Peyer's patch (tissue), 4 donors: ENCODE measurements around the gene HBA2.

Source experiments
- POLR2A ChIP-seq, 2 donors: fragments of 450-650 bp; IDR thresholded peaks; one replicate each; pipeline ENCODE4 v1.5.1; 2017; ENCODE audit warnings: antibody characterized with exemption in 2 of 2, mild to moderate bottlenecking in 2 of 2, moderate library complexity in 2 of 2
- TF ChIP-seq, protein P1 (sequence below), 6 experiments: fragments of 450-650 bp in 4 of 6; fragments of 200-600 bp in 2 of 6; sonication (generic) in 1 of 6; IDR thresholded peaks; one replicate each; pipeline ENCODE4 v1.5.1; 2017 to 2019; ENCODE audit warnings: antibody characterized with exemption in 6 of 6, mild to moderate bottlenecking in 3 of 6, moderate library complexity in 1 of 6

GRCh38 chr16:191831-192230 lies 19.2 kb downstream of the HBA2 start:
- TF ChIP-seq, protein P1, sequence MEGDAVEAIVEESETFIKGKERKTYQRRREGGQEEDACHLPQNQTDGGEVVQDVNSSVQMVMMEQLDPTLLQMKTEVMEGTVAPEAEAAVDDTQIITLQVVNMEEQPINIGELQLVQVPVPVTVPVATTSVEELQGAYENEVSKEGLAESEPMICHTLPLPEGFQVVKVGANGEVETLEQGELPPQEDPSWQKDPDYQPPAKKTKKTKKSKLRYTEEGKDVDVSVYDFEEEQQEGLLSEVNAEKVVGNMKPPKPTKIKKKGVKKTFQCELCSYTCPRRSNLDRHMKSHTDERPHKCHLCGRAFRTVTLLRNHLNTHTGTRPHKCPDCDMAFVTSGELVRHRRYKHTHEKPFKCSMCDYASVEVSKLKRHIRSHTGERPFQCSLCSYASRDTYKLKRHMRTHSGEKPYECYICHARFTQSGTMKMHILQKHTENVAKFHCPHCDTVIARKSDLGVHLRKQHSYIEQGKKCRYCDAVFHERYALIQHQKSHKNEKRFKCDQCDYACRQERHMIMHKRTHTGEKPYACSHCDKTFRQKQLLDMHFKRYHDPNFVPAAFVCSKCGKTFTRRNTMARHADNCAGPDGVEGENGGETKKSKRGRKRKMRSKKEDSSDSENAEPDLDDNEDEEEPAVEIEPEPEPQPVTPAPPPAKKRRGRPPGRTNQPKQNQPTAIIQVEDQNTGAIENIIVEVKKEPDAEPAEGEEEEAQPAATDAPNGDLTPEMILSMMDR (IDR thresholded peaks at IDR 0.05), result no peak
- TF ChIP-seq POLR2A (IDR thresholded peaks at IDR 0.05), result no peak
